Measurements from ENCODE around the gene DYDC1.
"Not testable (repeated sequence)": the region's sequence is repeated elsewhere in the genome, so short reads cannot be mapped to it uniquely, and the experiment has no call there.

Gene DYDC1

GRCh38 chr10:80320377-80320776 is 36.2 kb downstream of the DYDC1 start:
- Histone ChIP-seq H3K9ac (ENCODE audit: low read depth in 1 of 2, low read length in 2 of 2) (no peak overlapping the region), H3K27ac (ENCODE audit: low read depth in 2 of 2, low read length in 2 of 2) (no peak overlapping the region), H3K4me1 (ENCODE audit: control insufficient read depth in 2 of 2, insufficient read depth in 2 of 2, low read length in 2 of 2) (no peaks in the 10 kb centered on the region), H3K4me3 (ENCODE audit: low read length in 2 of 2) (no peak overlapping the region), H3K36me3 (ENCODE audit: control insufficient read depth in 2 of 2, insufficient read depth in 2 of 2, low read length in 2 of 2) (no peaks in the 10 kb centered on the region), H3K27me3 (ENCODE audit: control insufficient read depth in 2 of 2, insufficient read depth in 2 of 2, low read length in 2 of 2) (peaks cover 0 to 3% of the 10 kb centered on the region in 2 donors), H3K9me3 (ENCODE audit: control insufficient read depth in 2 of 2, low read length in 2 of 2) (no peaks in the 10 kb centered on the region)

- no peak overlapping the region for H3K9ac ChIP-seq (ENCODE audit: low read depth in 1 of 2, low read length in 2 of 2)
- no peak overlapping the region for H3K27ac ChIP-seq (ENCODE audit: low read depth in 2 of 2, low read length in 2 of 2)
- no peaks in the 10 kb centered on the region for H3K36me3 ChIP-seq (ENCODE audit: control insufficient read depth in 2 of 2, insufficient read depth in 2 of 2, low read length in 2 of 2)
- no peak overlapping the region for H3K4me3 ChIP-seq (ENCODE audit: low read length in 2 of 2)
- no peaks in the 10 kb centered on the region for H3K9me3 ChIP-seq (ENCODE audit: control insufficient read depth in 2 of 2, low read length in 2 of 2)
- H3K4me1 ChIP-seq (ENCODE audit: control insufficient read depth in 2 of 2, insufficient read depth in 2 of 2, low read length in 2 of 2), result no peaks in the 10 kb centered on the region
- H3K27me3 ChIP-seq (ENCODE audit: control insufficient read depth in 2 of 2, insufficient read depth in 2 of 2, low read length in 2 of 2), result no peaks in the 10 kb centered on the region
Measured at GRCh38 chr10:80319725-80320290, 36.7 kb downstream of the DYDC1 start.

- Histone ChIP-seq H3K27me3 (ENCODE audit: control insufficient read depth in 2 of 2, insufficient read depth in 2 of 2, low read length in 2 of 2) (no peaks in the 10 kb centered on the region), H3K27ac (ENCODE audit: low read depth in 2 of 2, low read length in 2 of 2) (no peak overlapping the region), H3K4me3 (ENCODE audit: low read length in 2 of 2) (no peak overlapping the region), H3K4me1 (ENCODE audit: control insufficient read depth in 2 of 2, insufficient read depth in 2 of 2, low read length in 2 of 2) (no peaks in the 10 kb centered on the region), H3K9ac (ENCODE audit: low read depth in 1 of 2, low read length in 2 of 2) (no peak overlapping the region), H3K9me3 (ENCODE audit: control insufficient read depth in 2 of 2, low read length in 2 of 2) (no peaks in the 10 kb centered on the region), H3K36me3 (ENCODE audit: control insufficient read depth in 2 of 2, insufficient read depth in 2 of 2, low read length in 2 of 2) (no peaks in the 10 kb centered on the region)
Measured at GRCh38 chr10:80319318-80319717, 37.2 kb downstream of the DYDC1 start.

- H3K9me3 ChIP-seq (ENCODE audit: control insufficient read depth in 2 of 2, low read length in 2 of 2), result no peaks in the 10 kb centered on the region
- no peak overlapping the region for H3K27ac ChIP-seq (ENCODE audit: low read depth in 2 of 2, low read length in 2 of 2)
- no peaks in the 10 kb centered on the region for H3K27me3 ChIP-seq (ENCODE audit: control insufficient read depth in 2 of 2, insufficient read depth in 2 of 2, low read length in 2 of 2)
- H3K4me1 ChIP-seq (ENCODE audit: control insufficient read depth in 2 of 2, insufficient read depth in 2 of 2, low read length in 2 of 2), result no peaks in the 10 kb centered on the region
- no peak overlapping the region for H3K9ac ChIP-seq (ENCODE audit: low read depth in 1 of 2, low read length in 2 of 2)
- H3K4me3 ChIP-seq (ENCODE audit: low read length in 2 of 2), result no peak overlapping the region
- H3K36me3 ChIP-seq (ENCODE audit: control insufficient read depth in 2 of 2, insufficient read depth in 2 of 2, low read length in 2 of 2), result no peaks in the 10 kb centered on the region
Measured at GRCh38 chr10:80318742-80319141, 37.8 kb downstream of the DYDC1 start.

GRCh38 chr10:80315391-80315790 is 41.2 kb downstream of the DYDC1 start:
- Histone ChIP-seq H3K4me1 (ENCODE audit: control insufficient read depth in 2 of 2, insufficient read depth in 2 of 2, low read length in 2 of 2) (no peaks in the 10 kb centered on the region), H3K27ac (ENCODE audit: low read depth in 2 of 2, low read length in 2 of 2) (no peak overlapping the region), H3K4me3 (ENCODE audit: low read length in 2 of 2) (no peak overlapping the region), H3K9me3 (ENCODE audit: control insufficient read depth in 2 of 2, low read length in 2 of 2) (no peaks in the 10 kb centered on the region), H3K36me3 (ENCODE audit: control insufficient read depth in 2 of 2, insufficient read depth in 2 of 2, low read length in 2 of 2) (no peaks in the 10 kb centered on the region), H3K9ac (ENCODE audit: low read depth in 1 of 2, low read length in 2 of 2) (no peak overlapping the region), H3K27me3 (ENCODE audit: control insufficient read depth in 2 of 2, insufficient read depth in 2 of 2, low read length in 2 of 2) (no peaks in the 10 kb centered on the region)

- Histone ChIP-seq H3K27me3 (ENCODE audit: control insufficient read depth in 2 of 2, insufficient read depth in 2 of 2, low read length in 2 of 2) (no peaks in the 10 kb centered on the region), H3K4me3 (ENCODE audit: low read length in 2 of 2) (no peak overlapping the region), H3K36me3 (ENCODE audit: control insufficient read depth in 2 of 2, insufficient read depth in 2 of 2, low read length in 2 of 2) (no peaks in the 10 kb centered on the region), H3K9ac (ENCODE audit: low read depth in 1 of 2, low read length in 2 of 2) (no peak overlapping the region), H3K4me1 (ENCODE audit: control insufficient read depth in 2 of 2, insufficient read depth in 2 of 2, low read length in 2 of 2) (no peaks in the 10 kb centered on the region), H3K27ac (ENCODE audit: low read depth in 2 of 2, low read length in 2 of 2) (no peak overlapping the region), H3K9me3 (ENCODE audit: control insufficient read depth in 2 of 2, low read length in 2 of 2) (no peaks in the 10 kb centered on the region)
Measured at GRCh38 chr10:80313523-80313922, 43.0 kb downstream of the DYDC1 start.

- H3K27ac ChIP-seq (ENCODE audit: low read depth in 2 of 2, low read length in 2 of 2); H3K9me3 ChIP-seq (ENCODE audit: control insufficient read depth in 2 of 2, low read length in 2 of 2); H3K9ac ChIP-seq (ENCODE audit: low read depth in 1 of 2, low read length in 2 of 2); H3K4me1 ChIP-seq (ENCODE audit: control insufficient read depth in 2 of 2, insufficient read depth in 2 of 2, low read length in 2 of 2); H3K36me3 ChIP-seq (ENCODE audit: control insufficient read depth in 2 of 2, insufficient read depth in 2 of 2, low read length in 2 of 2); H3K4me3 ChIP-seq (ENCODE audit: low read length in 2 of 2); H3K27me3 ChIP-seq (ENCODE audit: control insufficient read depth in 2 of 2, insufficient read depth in 2 of 2, low read length in 2 of 2): not testable (repeated sequence)
Measured at GRCh38 chr10:80305989-80306388, 50.6 kb downstream of the DYDC1 start.

GRCh38 chr10:80296942-80297341 is 59.6 kb downstream of the DYDC1 start:
- H3K9ac ChIP-seq (ENCODE audit: low read depth in 1 of 2, low read length in 2 of 2), result no peak overlapping the region
- no peak overlapping the region for H3K27ac ChIP-seq (ENCODE audit: low read depth in 2 of 2, low read length in 2 of 2)
- no peak overlapping the region for H3K4me3 ChIP-seq (ENCODE audit: low read length in 2 of 2)
- no peaks in the 10 kb centered on the region for H3K36me3 ChIP-seq (ENCODE audit: control insufficient read depth in 2 of 2, insufficient read depth in 2 of 2, low read length in 2 of 2)
- H3K4me1 ChIP-seq (ENCODE audit: control insufficient read depth in 2 of 2, insufficient read depth in 2 of 2, low read length in 2 of 2), result no peaks in the 10 kb centered on the region
- H3K9me3 ChIP-seq (ENCODE audit: control insufficient read depth in 2 of 2, low read length in 2 of 2), result no peaks in the 10 kb centered on the region
- H3K27me3 ChIP-seq (ENCODE audit: control insufficient read depth in 2 of 2, insufficient read depth in 2 of 2, low read length in 2 of 2), result no peaks in the 10 kb centered on the region

- H3K4me1 ChIP-seq (ENCODE audit: control insufficient read depth in 2 of 2, insufficient read depth in 2 of 2, low read length in 2 of 2), result peaks cover 3 to 4% of the 10 kb centered on the region in 2 donors
- no peaks in the 10 kb centered on the region for H3K36me3 ChIP-seq (ENCODE audit: control insufficient read depth in 2 of 2, insufficient read depth in 2 of 2, low read length in 2 of 2)
- H3K27ac ChIP-seq (ENCODE audit: low read depth in 2 of 2, low read length in 2 of 2), result no peak overlapping the region
- H3K9ac ChIP-seq (ENCODE audit: low read depth in 1 of 2, low read length in 2 of 2), result no peak overlapping the region
- H3K27me3 ChIP-seq (ENCODE audit: control insufficient read depth in 2 of 2, insufficient read depth in 2 of 2, low read length in 2 of 2), result no peaks in the 10 kb centered on the region
- H3K4me3 ChIP-seq (ENCODE audit: low read length in 2 of 2), result no peak overlapping the region
- no peaks in the 10 kb centered on the region for H3K9me3 ChIP-seq (ENCODE audit: control insufficient read depth in 2 of 2, low read length in 2 of 2)
Measured at GRCh38 chr10:80292607-80293239, 63.8 kb downstream of the DYDC1 start.

GRCh38 chr10:80290474-80291220 is 65.9 kb downstream of the DYDC1 start:
- H3K9me3 ChIP-seq (ENCODE audit: control insufficient read depth in 2 of 2, low read length in 2 of 2), result no peaks in the 10 kb centered on the region
- no peak overlapping the region for H3K9ac ChIP-seq (ENCODE audit: low read depth in 1 of 2, low read length in 2 of 2)
- H3K36me3 ChIP-seq (ENCODE audit: control insufficient read depth in 2 of 2, insufficient read depth in 2 of 2, low read length in 2 of 2), result no peaks in the 10 kb centered on the region
- H3K4me3 ChIP-seq (ENCODE audit: low read length in 2 of 2), result no peak overlapping the region
- no peak overlapping the region for H3K27ac ChIP-seq (ENCODE audit: low read depth in 2 of 2, low read length in 2 of 2)
- H3K27me3 ChIP-seq (ENCODE audit: control insufficient read depth in 2 of 2, insufficient read depth in 2 of 2, low read length in 2 of 2), result no peaks in the 10 kb centered on the region
- peaks cover 3 to 4% of the 10 kb centered on the region in 2 donors for H3K4me1 ChIP-seq (ENCODE audit: control insufficient read depth in 2 of 2, insufficient read depth in 2 of 2, low read length in 2 of 2)
